G401 (cell line): Measurements from ENCODE around the gene RASGRF2. TPM values are rescaled to one million over a fixed set of nuclear protein-coding genes. Genes with fewer than 3 reads are reported as not detected.
"Not testable (repeated sequence)": the region's sequence is repeated elsewhere in the genome, so short reads cannot be mapped to it uniquely, and the experiment has no call there.

Source experiments
- DNase-seq: peaks from one replicate; pipeline ENCODE4 v3.0.0-alpha.2; 2015; ENCODE audit warnings: low spot score
- in situ Hi-C: cut with HindIII; loops from 2 replicates; pipeline ENCODE4 v1.10.0; 2016; ENCODE audit warnings: low sequenced_read_pairs, mixed read lengths
- total RNA-seq: library from RNA; depleted of rRNA; stranded (reverse); fragments of >200 nt; shearing (Covaris generic); gene quantifications from 2 replicates; pipeline ENCODE4 v1.2.3, GENCODE V29; 2014

The RASGRF2 gene
- total RNA-seq, 1 experiment from 2014 or later: not detected

- DNase-seq: no peak
- in situ Hi-C loops: no loop called here
Measured at GRCh38 chr5:81010336-81011169, 50.4 kb downstream of the RASGRF2 start.

DNA sequence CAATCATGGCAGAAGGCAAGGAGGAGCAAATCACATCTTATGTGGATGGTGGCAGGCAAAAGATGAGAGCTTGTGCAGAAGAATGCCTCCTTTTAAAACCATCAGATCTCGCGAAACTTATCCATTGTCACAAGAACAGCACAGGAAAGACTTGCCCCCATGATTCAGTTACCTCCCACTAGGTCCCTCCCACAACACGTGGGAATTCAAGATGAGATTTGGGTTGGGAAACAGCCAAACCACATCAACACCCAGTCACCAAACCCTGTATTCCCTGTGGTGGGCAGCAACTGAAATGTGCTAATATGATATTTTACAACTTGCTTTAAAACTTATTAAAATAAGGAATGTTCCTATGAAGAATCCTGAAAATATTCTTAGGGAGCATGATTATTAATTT, 54.2 kb downstream of the RASGRF2 start:
- DNase-seq: no peak
- in situ Hi-C loops: no loop called here

- in situ Hi-C loops: no loop called here
- no peak for DNase-seq
Measured at GRCh38 chr5:81016116-81016515, 56.0 kb downstream of the RASGRF2 start.

- in situ Hi-C loops: no loop called here
- no peak for DNase-seq
Measured at GRCh38 chr5:81017320-81017719, 57.2 kb downstream of the RASGRF2 start.

DNA sequence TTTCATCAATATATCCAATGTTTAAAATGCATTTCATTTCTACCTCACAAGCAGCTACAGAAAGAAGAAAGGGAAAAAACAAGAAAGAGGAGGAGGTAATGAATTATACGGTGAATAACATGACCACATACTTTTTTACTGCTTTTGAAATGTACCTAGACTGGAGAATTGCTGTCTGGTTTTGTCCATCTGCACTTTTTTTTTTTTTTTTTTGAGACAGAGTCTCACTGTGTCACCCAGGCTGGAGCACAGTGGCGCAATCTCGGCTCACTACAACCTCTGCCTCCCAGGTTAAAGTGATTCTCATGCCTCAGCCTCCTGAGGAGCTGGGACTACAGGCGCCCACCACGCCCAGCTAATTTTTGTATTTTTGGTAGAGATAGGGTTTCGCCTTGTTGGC, 58.4 kb downstream of the RASGRF2 start:
- in situ Hi-C loops, DNase-seq: not testable (repeated sequence)

- in situ Hi-C loops: no loop called here
- no peak for DNase-seq
Measured at GRCh38 chr5:81019748-81020147, 59.6 kb downstream of the RASGRF2 start.

DNA sequence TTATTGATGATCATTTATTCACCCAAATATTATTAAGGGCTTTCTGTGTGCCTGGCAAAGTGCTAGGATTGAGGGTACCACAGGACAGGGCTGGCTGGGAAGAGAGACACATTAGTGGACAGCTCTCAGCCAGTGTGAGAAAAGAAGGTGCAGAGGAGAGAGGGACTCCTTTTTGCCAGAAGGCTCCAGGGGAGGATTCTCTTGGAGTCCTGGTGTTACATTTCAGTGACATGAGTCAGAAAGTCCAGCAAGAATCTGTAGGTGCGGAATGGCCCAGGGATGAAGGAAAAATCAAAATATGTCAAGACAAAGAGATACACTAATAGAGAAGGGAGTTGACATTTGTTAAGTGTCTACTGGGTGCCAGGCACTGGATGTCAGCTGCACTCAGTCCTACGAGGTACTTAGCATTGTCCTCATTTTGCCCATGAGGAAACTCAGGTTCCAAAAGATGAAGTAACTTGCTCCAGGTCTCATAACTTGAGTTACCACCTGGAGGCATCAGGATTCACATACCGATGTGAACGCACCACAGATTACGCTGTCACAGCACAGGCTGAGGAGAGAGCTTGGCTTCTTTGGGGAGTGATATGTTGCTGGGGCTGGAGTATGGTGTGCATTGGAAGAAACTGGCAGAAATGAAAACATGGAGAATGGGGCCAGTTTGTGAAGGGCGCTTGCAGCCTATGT, 60.5 kb downstream of the RASGRF2 start:
- in situ Hi-C loops: no loop called here

GRCh38 chr5:81021486-81021885, 61.3 kb downstream of the RASGRF2 start:
- in situ Hi-C loops: no loop called here
- DNase-seq: no peak

More for the DNA sequence above, 60.5 kb downstream of the RASGRF2 start:
- no peak for DNase-seq

- in situ Hi-C loops: no loop called here
- DNase-seq: no peak
Measured at GRCh38 chr5:81021951-81022687, 62.0 kb downstream of the RASGRF2 start.

DNA sequence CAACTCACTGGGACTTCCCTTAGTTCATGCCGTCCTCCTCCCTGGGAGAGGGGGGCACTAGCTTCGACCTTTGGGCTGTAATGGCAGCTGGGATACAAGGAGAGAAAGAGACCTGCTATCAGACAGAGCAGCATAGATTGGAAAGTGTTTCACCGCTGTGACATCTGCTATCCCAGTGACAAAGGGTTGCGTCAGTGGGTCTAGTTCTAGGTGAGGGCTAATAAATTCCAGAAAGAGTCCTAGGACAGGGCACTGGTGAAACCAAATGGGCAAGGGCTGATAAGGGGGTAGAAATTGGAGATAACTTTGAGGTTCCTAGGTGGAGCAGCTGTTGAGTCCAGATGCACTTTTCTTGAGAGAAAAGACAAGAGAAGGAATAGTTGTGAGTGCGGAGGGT, 62.5 kb downstream of the RASGRF2 start:
- in situ Hi-C loops: no loop called here
- no peak for DNase-seq

- no peak for DNase-seq
- in situ Hi-C loops: no loop called here
Measured at GRCh38 chr5:81023261-81023970, 63.3 kb downstream of the RASGRF2 start.

DNA sequence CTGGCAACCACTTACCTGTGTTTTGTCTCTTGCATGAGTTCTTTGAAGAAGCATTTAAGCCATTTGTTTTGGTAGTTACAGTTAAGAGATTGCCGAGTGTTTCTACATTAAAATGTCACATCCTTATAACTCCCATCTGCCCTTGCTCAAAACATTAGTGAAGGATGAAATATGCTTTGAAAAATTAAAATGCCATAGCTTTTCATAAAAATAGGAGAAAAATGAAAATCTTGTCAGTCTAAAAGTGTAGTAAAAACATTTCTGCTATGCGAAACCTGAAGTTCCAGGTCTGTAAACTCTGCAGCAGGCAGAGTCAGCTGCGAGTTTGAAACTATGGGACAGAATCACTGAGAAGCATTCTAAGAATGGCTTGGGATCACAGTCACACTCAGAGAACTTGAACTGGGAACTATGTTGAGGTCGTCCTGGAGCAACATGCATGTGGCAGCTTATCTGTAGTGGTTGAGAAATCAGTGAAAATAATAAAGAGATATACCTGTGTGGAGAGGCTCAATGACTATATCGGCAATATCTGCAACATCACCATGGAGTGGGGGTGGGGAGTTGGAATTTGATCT, 67.4 kb downstream of the RASGRF2 start:
- in situ Hi-C loops: no loop called here
- DNase-seq: no peak

DNA sequence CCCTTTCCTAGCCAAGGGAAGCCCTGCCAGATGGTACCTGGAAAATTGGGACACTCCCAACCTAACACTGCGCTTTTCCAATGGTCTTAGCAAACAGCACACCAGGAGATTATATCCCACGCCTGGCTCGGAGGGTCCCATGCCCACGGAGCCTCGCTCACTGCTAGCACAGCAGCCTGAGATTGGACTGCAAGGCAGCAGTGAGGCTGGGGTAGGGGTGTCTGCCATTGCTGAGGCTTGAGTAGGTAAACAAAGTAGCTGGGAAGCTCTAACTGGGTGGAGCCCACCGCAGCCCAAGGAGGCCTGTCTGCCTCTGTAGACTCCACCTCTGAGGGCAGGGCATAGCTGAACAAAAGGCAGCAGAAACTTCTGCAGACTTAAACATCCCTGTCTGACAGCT, 68.7 kb downstream of the RASGRF2 start:
- in situ Hi-C loops, DNase-seq: not testable (repeated sequence)

GRCh38 chr5:81029736-81030135, 69.6 kb downstream of the RASGRF2 start:
- DNase-seq, in situ Hi-C loops: not testable (repeated sequence)

GRCh38 chr5:81030236-81031034, 70.3 kb downstream of the RASGRF2 start:
- in situ Hi-C loops, DNase-seq: not testable (repeated sequence)

DNA sequence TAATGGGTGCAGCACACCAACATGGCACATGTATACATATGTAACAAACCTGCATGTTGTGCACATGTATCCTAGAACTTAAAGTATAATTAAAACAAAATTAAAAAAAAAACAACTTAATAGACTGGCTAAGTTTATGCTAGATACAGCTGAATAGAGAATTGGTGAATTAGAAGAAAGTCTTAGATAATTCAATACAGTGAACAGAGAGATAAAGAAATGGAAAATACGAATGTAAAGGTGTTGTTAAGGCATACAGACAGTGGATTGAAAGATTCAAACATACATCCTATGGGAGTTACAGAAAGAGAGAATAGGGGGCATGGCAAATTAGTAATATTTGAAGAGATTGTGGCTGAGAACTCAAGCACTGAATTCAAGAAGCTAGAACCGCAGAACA, 75.4 kb downstream of the RASGRF2 start:
- DNase-seq: no peak
- in situ Hi-C loops: no loop called here

GRCh38 chr5:81038495-81038894, 78.3 kb downstream of the RASGRF2 start:
- in situ Hi-C loops: no loop called here
- DNase-seq: no peak

DNA sequence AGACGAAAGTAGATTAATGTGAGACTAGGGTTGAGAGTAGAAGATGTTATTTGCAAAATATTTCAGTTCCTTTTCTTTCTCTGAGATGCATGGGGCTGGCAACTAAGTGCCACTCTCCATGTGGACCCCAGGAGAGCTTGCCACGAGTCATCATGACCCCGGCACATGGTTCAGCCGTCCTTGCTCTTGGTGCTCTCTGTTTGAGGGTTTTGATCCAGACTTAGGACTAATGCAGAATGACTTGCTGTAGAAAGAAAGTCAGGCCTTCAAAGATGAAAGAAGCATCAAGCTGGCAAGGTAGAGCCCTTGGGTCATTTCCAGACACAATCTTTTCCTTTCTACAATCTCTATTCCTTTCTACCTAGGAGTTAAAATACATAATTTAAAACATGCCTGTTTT, 84.7 kb downstream of the RASGRF2 start:
- in situ Hi-C loops: no loop called here
- no peak for DNase-seq
